GM21360 (cell line): ENCODE results near the gene APOBEC2.

Experiments
- ATAC-seq: cut with Tn5 transposase; IDR thresholded peaks from one replicate; pipeline ENCODE4 v1.9.1; 2021; ENCODE audit warnings: mild to moderate bottlenecking, moderate library complexity; ENCODE audit not compliant: unreplicated experiment

Gene APOBEC2

GRCh38 chr6:41058783-41059181 is 5.8 kb downstream of the APOBEC2 start:
- no peak for ATAC-seq

GRCh38 chr6:41059556-41059955 is 6.6 kb downstream of the APOBEC2 start:
- ATAC-seq: no peak

GRCh38 chr6:41061196-41061726 is 8.3 kb downstream of the APOBEC2 start:
- no peak for ATAC-seq

DNA sequence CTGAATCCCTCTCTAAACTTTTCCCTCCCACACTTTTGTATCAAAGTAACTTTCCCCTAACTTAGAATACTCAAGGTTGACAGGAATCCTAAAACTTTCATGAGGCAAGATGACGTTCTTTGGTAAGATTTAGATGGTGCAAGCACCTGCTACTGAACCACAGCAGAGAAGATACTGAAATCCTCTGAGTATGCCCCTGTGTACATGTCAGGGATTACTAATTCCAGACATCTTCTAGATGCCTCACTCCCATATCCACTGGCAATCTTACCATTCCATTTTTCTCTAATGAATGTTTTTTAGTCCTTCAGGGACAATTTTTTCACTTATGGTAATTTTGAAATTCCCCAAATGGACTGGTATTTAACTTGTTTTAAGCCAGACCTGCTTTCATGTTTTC is 9.1 kb downstream of the APOBEC2 start:
- ATAC-seq: no peak

DNA sequence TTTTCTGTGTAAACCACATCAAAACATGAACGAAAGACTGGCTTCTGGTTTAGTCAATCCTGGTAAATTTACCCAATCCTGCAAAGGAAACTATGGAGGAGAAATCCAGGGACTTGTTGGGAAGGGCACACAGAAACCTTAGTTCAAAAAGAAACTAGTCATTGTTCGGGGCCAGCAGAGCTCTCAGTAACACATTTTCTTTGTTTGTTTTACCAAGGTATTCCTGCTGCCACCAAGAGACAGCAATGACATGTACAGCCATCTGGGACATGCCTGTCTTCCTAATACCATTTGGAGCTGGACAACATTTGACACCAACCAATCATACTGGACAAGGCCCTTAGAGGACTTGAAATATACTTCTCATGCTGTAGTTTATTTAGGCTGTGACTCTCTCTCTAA is 10.9 kb downstream of the APOBEC2 start:
- ATAC-seq: no peak

GRCh38 chr6:41064841-41065240 is 11.8 kb downstream of the APOBEC2 start:
- ATAC-seq: no peak

DNA sequence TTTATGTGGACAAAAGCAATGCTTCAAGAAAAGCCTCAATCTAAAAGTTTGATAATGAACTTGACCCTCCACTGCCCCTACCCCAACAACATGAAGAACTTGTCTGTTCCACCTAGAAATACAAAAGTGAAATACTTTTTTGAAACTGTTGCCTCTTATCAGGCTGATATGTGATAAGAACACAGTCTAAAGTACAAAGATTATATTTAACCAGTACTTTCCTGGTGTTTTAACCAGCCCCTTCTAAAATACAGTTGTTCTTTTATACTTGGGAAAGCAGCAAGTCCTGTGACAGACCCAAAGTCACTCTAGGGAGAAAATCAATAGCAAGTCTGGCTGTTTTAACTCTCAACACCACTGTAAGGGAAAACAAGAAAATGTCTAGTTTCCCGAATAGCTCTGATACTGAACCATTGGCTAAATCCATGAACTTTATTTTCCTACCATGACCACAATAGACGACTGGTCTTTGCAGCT is 12.6 kb downstream of the APOBEC2 start:
- ATAC-seq: no peak

- ATAC-seq: no peak
Measured at GRCh38 chr6:41066867-41067304, 13.9 kb downstream of the APOBEC2 start.

DNA sequence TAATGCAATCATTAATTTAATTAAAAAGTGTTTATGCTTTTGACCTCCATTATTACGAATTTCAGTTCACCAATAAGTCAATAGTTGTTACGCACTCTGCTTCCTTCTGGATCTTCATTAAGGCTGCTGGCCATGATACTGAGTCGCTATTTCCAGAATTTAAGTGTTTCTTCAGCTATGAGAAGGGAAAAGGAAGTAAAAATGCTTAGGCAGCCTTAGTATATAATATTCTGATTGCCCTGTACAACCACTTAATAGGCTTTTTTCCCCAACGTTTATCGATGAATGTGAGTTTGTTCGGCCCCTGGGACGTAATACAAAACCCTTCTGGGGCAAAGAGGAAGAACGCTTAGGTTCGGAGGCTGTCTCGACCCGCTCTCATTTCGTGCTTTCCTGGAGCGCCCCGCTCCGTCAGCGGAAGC is 18.5 kb downstream of the APOBEC2 start:
- no peak for ATAC-seq

- ATAC-seq: peak; percentile 64
Measured at GRCh38 chr6:41071923-41072835, 19.2 kb downstream of the APOBEC2 start, which contains the start of gene OARD1. Gene OARD1, minus strand, starts transcription at chr6:41072356. Its CDS starts 722 bp downstream, at chr6:41071634.

DNA sequence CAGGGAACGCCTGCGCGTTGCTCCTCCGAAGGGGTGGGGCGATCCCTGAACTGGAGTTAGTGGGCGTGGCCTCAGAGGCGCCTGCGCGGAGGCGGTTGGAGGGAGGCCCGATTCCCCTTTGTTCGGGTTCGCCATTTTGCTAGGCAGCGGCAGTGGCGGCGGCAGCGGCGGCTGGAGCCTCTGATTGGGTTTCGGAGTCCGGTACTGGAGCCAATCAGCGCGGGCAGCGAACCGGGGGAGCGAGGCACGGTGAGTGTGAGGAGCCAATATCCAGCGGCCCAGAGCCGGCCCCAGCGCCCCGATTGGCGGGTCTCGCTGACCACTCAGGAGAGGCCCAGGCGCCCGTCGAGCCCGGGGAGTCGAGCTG is 19.8 kb downstream of the APOBEC2 start, which contains the start of gene NFYA:
Gene NFYA (plus strand): TSS at position 139 of the 367 bp plus-strand sequence. CDS start 6,116 bp downstream, outside the sequence.
- ATAC-seq: peak; percentile 62

DNA sequence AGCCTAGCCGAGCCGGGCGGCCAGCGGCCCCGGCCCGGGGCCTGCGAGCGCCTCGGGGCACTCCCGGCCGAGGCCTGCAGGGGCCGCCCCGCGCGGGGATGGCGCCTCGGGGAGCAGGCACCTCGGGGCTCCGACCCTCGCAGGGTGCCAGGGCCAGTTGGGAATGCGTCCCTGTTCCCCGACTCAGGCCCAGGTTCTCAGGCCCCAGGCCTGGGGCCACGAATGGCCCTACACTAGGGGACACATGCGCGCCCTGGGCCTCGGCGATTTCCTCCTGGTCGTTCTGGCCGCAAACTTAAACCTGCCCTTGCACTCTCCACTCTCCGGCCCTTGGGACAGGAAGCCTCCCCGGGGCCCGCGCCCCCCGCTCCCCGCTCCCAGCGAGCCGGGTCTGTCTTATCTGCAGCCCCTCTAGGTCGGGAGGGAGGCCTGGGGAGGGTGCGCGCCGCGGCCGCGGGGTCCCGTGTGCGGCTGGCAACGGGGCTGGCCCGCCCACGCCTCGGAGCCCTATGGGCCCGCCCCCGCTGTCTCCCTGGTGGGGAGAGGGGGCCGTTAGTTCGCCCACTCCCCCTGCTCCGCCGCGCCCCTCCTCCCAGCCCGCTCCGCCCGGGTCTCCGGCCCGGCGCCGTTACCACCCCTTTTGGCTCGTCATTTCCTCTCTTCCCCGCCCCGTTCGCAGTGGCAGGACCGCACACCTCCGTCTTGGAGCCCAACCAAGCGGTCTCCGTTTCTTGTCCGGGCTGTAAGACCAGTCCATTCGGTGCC is 20.4 kb downstream of the APOBEC2 start:
- peak; percentile 21 for ATAC-seq

- ATAC-seq: no peak
Measured at GRCh38 chr6:41073968-41074691, 21.1 kb downstream of the APOBEC2 start.

- ATAC-seq: no peak
Measured at GRCh38 chr6:41074692-41075436, 21.9 kb downstream of the APOBEC2 start.

DNA sequence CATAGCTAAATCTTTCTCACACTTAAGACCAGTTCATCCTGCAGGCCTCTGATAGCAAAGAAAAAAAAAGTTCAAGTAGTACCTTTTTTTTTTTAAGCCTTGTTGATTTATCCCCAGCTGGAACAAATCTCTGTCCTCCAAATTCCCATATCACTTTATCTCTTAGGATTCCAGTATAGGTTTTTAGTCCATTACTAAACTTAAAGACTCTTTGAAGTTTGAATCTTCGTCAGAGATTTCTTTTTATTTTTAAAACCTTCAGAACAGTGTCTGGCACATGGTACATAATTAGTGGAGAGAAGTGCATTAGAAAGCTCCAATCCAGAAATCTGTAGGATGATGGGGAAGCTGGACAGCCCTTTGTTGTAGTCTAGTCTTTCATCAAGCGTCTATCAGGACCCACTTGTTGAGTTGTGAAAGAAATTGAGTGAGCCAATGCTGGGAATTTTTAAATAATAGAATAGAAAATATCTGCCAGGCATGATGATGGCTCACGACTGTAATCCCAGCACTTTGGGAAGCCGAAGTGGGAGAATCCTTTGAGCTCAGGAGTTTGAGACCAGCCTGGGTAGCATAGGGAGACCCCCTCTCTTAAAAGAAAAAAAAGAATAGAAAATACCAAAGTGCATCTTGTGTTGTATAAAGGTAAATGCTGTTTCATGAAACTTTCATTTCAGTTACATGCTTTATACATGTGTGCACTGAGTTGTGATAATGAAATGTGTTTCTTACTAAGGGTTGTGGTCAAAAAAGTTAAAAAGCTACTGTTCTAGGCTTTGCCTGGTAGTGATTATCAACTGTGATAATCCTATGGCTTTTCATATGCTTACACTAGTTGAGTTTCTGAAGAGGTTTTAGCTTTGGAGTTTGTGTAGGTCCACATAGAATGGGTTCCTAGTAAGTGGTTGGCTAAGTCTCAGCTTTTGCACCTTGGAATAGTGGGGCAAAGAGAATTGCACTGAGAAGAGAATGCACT is 22.9 kb downstream of the APOBEC2 start:
- no peak for ATAC-seq

DNA sequence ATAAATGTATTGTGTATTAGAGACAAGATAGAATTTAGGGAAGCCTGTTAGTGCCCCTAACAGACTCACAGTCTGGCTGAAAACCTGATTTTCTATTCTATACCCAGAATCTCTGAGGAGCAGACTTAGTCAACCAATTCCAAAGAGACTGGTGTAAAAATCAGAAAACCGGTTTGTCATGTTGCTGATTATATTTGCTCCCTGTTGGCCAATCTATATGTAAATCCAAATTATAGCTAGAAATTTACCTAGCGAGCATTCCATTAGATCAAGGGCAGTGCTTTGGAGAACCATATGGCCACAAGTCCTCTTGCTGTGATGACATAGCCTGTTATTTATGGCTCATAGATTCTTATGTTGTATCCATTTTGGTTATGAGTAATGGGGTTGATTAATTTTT is 24.5 kb downstream of the APOBEC2 start:
- no peak for ATAC-seq

DNA sequence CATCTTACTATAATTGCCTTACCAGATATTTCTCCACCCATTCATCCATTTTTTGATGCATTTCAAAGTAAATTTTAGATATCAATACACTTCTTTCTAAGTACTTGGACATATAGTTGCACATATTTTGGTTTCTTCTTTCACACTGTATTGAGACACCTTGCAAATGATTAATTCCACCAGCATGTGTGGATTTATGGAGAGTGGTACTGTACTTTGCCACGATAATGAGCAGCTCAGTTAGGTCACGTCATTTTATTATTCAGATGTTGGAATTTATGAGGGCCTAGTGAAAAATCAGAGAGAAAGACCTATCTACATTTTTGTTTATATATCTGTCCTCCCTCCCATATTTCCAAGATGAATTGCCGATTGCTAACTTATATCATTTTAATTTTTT is 25.1 kb downstream of the APOBEC2 start:
- no peak for ATAC-seq

DNA sequence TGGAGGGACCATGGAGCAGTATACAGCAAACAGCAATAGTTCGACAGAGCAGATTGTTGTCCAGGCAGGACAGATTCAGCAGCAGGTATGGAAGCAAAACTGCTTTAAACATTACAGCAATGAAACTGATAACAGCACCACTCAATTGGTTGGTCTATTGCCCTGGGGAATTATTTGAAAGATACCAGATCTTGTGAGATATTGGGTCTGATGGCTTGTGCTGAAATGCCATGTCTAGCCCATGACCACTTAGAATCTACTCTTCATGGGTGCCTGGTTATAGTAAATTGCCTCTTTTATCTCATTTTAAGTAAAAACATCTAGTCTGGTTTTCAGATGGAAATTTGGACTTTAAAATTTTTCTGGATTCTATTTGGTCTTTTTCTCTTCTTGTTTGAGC is 26.1 kb downstream of the APOBEC2 start:
- no peak for ATAC-seq

DNA sequence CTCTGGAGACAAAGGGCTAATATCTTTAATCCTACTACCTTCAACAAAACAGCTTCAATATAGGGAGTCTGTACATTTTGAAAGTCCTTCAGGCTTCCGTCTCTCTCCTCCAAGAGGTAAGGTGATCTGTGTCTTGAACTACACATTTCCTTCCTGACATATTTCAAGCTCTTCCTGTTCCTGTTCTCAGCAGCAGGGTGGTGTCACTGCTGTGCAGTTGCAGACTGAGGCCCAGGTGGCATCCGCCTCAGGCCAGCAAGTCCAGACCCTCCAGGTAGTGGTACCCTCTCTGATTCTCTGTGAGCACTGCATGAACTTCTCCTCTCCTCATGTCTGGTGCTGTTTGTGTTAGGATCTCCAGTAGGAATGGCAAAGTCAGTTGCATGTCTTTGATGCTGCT is 27.6 kb downstream of the APOBEC2 start:
- ATAC-seq: no peak
